ENCODE data around the gene RTN1.

Gene RTN1

GRCh38 chr14:59844186-59844812, 26.3 kb downstream of the RTN1 start:
- TF ChIP-seq CTCF (IDR thresholded peaks at IDR 0.05; ENCODE audit: low read depth, low read length, missing control alignments): no peak
- no peak for DNase-seq (ENCODE audit: extremely low read depth, low read depth)
- H3K4me3 ChIP-seq (replicated peaks; ENCODE audit: low read depth, low read length): no peak overlapping the region

- H3K4me3 ChIP-seq (replicated peaks; ENCODE audit: low read depth, low read length): no peak overlapping the region
- no peak for DNase-seq (ENCODE audit: extremely low read depth, low read depth)
- TF ChIP-seq CTCF (IDR thresholded peaks at IDR 0.05; ENCODE audit: low read depth, low read length, missing control alignments): no peak
These were observed 34.5 kb downstream of the RTN1 start for GRCh38 chr14:59836116-59836515.

GRCh38 chr14:59832653-59833294, 37.8 kb downstream of the RTN1 start:
- no peak for DNase-seq (ENCODE audit: extremely low read depth, low read depth)
- TF ChIP-seq CTCF (IDR thresholded peaks at IDR 0.05; ENCODE audit: low read depth, low read length, missing control alignments): no peak
- H3K4me3 ChIP-seq (replicated peaks; ENCODE audit: low read depth, low read length): no peak overlapping the region

GRCh38 chr14:59831121-59831730, 39.4 kb downstream of the RTN1 start:
- TF ChIP-seq CTCF (IDR thresholded peaks at IDR 0.05; ENCODE audit: low read depth, low read length, missing control alignments): no peak
- no peak for DNase-seq (ENCODE audit: extremely low read depth, low read depth)
- H3K4me3 ChIP-seq (replicated peaks; ENCODE audit: low read depth, low read length): no peak overlapping the region

- no peak for TF ChIP-seq CTCF (IDR thresholded peaks at IDR 0.05; ENCODE audit: low read depth, low read length, missing control alignments)
- no peak overlapping the region for H3K4me3 ChIP-seq (replicated peaks; ENCODE audit: low read depth, low read length)
- DNase-seq (ENCODE audit: extremely low read depth, low read depth): no peak
These were observed 40.2 kb downstream of the RTN1 start for GRCh38 chr14:59830338-59830734.

- no peak for DNase-seq (ENCODE audit: extremely low read depth, low read depth)
- no peak overlapping the region for H3K4me3 ChIP-seq (replicated peaks; ENCODE audit: low read depth, low read length)
- no peak for TF ChIP-seq CTCF (IDR thresholded peaks at IDR 0.05; ENCODE audit: low read depth, low read length, missing control alignments)
These were observed 40.9 kb downstream of the RTN1 start for GRCh38 chr14:59829469-59830337.

Measured in HFF-Myc (cell line).